IPS-15b (cell line): ENCODE results near the gene GRM4.

Source experiments
- H3K27me3 ChIP-seq: one replicate; pipeline ENCODE4 v1.6.1; 2013; ENCODE audit warnings: low read length; ENCODE audit not compliant: control insufficient read depth, insufficient read depth
- H3K36me3 ChIP-seq: one replicate; pipeline ENCODE4 v1.6.1; 2013; ENCODE audit warnings: low read length; ENCODE audit not compliant: control insufficient read depth, insufficient read depth
- H3K4me1 ChIP-seq: one replicate; pipeline ENCODE4 v1.6.1; 2013; ENCODE audit warnings: mild to moderate bottlenecking, low read length; ENCODE audit not compliant: control insufficient read depth, insufficient read depth
- H3K4me3 ChIP-seq: one replicate; pipeline ENCODE4 v1.5.1; 2013; ENCODE audit warnings: low read depth, low read length
- H3K9ac ChIP-seq: one replicate; pipeline ENCODE4 v1.6.1; 2013; ENCODE audit warnings: low read depth, mild to moderate bottlenecking, low read length
- H3K9me3 ChIP-seq: one replicate; pipeline ENCODE4 v1.6.1; 2013; ENCODE audit warnings: mild to moderate bottlenecking, low read length; ENCODE audit not compliant: control insufficient read depth, insufficient read depth

The GRM4 gene

DNA sequence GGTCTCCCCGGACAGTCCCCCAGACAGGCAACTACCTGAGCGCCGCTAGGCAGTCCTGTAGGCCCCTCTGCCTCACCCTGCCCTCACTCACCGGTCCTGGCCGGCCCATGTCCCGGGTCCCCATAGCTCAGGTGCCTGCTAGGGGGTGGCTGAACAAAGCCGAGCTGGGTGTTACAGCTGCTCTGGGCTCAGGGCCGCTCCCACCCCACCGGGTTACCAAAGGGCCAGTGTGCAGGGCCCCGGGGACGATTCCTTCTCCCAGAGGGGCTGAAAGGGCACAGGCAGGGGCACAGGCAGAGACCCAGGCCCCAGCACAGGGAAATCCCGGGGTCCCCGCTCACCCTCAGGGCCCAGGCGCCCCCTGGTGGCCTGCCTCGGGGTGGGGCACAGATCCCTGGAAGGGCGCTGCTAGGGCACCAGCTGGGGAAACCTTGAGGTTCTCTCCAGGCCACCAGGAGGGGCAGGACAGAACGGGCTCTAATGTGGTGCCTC lies 118.4 kb downstream of the GRM4 start:
- no peaks in the 10 kb centered on the region for H3K9me3 ChIP-seq
- no peaks in the 10 kb centered on the region for H3K36me3 ChIP-seq
- no peaks in the 10 kb centered on the region for H3K27me3 ChIP-seq
- no peak overlapping the region for H3K4me3 ChIP-seq
- H3K9ac ChIP-seq = no peak overlapping the region
- H3K4me1 ChIP-seq = no peaks in the 10 kb centered on the region

DNA sequence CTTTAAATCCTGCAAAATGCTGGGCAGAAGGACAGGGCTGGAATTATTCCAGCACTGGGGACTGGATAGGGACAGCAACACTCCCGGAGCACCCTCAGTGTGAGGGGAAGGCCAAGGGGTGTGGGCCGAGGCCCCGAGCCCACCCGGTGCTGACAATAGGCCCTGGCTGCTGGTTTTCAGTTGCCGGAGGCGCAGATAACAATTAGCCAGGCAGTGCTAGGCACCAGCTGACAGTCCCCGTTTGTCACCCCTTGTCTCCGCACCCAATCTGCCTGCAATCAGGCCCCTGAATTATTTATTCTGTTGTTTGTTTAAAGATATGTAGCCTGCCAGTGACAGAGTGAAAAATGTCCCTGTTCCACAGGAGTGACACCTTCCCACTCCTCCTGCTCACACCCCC lies 120.0 kb downstream of the GRM4 start:
- H3K36me3 ChIP-seq = no peaks in the 10 kb centered on the region
- H3K27me3 ChIP-seq = no peaks in the 10 kb centered on the region
- H3K9me3 ChIP-seq = no peaks in the 10 kb centered on the region
- H3K4me3 ChIP-seq = no peak overlapping the region
- H3K9ac ChIP-seq = no peak overlapping the region
- no peaks in the 10 kb centered on the region for H3K4me1 ChIP-seq

DNA sequence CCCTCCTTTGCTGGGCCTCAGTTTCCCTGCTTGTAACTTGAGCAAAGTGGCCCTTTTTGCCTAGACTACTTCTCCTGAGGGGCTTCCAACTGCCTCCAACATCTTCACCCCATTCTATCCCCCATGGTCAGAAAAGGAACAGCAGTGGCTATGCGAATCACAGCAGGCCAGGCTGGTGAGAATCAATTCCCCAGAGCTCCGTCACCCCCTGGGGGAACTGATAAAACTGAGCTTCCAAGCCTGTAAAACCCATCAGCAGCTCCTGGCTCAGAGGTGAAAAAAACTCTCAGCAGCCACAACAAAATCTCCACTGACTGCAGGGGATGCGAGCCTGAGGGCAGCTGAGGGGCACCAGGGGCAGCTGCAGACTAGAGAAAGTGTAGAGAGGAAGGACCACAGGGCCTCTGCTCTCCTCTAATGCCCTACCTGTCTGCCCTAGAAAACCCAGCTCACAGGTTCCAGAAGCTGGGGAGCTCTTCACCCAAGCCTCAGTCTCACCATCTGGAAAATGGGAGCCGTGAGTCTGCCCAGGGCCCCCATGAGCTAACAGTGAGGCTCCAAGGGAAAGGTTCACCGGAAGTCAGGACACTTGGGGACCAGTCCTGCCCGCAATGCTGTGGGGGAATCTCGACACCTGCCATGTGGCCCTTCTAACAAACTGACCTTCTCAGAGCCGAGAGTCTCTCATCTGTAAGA lies 120.6 kb downstream of the GRM4 start:
- H3K4me3 ChIP-seq = no peak overlapping the region
- no peaks in the 10 kb centered on the region for H3K9me3 ChIP-seq
- H3K4me1 ChIP-seq = no peaks in the 10 kb centered on the region
- no peak overlapping the region for H3K9ac ChIP-seq
- H3K27me3 ChIP-seq = no peaks in the 10 kb centered on the region
- no peaks in the 10 kb centered on the region for H3K36me3 ChIP-seq

DNA sequence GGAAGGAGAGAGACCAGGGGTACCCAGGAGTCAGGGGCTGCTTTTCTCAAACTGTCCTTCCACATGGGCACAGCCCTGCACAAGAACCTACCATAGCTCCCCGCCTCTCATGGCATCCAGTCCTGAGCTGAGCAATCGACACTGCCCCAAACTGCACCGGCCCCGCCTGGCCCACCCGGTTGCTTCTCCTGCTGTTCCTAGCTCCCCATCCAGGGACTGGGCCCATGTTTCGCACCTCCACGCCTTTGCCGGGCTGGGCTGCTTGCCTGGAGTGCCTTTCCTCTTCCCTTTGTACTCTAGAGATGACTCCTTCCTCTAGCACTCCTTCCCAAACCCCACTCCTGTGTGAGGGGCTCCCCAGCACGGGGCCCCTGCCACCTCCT lies 123.0 kb downstream of the GRM4 start:
- Histone ChIP-seq H3K4me1 (no peaks in the 10 kb centered on the region), H3K9ac (no peak overlapping the region), H3K36me3 (no peaks in the 10 kb centered on the region), H3K9me3 (no peaks in the 10 kb centered on the region), H3K4me3 (no peak overlapping the region), H3K27me3 (no peaks in the 10 kb centered on the region)

DNA sequence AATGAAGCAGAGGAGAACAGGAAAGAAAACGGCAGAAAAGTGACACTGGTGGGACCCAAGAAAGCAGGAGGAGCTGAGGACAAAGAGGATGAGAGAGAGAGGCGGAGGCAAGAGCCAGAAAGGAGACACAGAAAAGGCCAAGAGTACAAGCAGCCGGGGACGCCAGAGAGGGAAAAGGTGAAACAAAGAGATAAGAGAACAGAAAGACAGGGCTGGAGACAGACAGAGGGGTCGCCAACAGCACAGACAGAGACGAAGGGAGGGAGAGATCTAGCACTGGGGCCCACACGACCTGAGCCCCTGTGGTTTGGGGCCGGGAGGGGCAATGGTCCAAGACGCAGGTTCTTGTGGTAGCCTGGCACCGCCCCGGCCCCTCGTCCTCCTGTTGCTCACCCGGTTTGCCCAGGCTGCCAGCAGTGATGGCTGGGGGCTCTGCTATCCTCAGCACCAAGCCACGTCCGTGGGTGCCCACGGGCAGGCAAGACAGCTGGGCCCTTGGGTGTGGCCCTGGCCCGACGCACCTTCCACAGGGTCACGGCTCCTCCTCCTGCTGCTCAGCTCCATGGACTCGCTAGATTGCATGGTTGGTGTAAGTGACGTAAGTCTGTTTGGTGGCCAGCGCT lies 123.5 kb downstream of the GRM4 start:
- Histone ChIP-seq H3K27me3 (peaks cover 2% of the 10 kb centered on the region), H3K36me3 (no peaks in the 10 kb centered on the region), H3K4me3 (no peak overlapping the region), H3K9ac (no peak overlapping the region), H3K4me1 (no peaks in the 10 kb centered on the region), H3K9me3 (no peaks in the 10 kb centered on the region)

DNA sequence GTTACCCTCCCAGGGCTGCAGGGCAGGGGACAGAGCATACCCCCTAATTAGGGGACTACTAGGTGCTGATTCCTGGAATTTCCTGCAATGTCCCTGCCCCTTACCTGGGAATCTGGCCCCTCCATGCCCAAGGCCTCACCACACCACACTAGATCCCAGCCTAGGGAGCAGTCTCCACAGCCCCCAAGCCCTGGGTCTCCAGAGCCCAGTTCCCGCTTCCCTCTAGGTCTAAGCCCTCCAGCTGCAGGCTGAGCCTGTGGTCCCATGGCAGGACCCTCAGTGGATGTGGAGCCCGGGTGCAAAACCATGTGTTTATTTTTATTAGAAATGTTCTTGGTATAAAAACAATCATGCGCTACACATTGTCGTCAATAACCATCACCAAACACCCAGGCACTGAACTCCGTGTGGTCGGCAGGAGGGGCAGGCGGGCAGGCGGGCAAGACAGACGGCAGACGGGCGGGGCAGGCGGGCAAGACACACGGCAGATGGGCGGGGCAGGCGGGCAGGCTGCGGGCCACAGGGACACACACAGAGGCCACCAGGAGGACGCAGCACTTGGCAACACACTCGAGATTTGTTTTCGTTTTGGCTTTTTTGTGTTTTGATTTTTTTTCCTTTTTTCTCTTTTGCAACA lies 124.2 kb downstream of the GRM4 start:
- Histone ChIP-seq H3K9me3 (no peaks in the 10 kb centered on the region), H3K9ac (no peak overlapping the region), H3K36me3 (no peaks in the 10 kb centered on the region), H3K4me1 (no peaks in the 10 kb centered on the region), H3K4me3 (no peak overlapping the region), H3K27me3 (peaks cover 2% of the 10 kb centered on the region)

DNA sequence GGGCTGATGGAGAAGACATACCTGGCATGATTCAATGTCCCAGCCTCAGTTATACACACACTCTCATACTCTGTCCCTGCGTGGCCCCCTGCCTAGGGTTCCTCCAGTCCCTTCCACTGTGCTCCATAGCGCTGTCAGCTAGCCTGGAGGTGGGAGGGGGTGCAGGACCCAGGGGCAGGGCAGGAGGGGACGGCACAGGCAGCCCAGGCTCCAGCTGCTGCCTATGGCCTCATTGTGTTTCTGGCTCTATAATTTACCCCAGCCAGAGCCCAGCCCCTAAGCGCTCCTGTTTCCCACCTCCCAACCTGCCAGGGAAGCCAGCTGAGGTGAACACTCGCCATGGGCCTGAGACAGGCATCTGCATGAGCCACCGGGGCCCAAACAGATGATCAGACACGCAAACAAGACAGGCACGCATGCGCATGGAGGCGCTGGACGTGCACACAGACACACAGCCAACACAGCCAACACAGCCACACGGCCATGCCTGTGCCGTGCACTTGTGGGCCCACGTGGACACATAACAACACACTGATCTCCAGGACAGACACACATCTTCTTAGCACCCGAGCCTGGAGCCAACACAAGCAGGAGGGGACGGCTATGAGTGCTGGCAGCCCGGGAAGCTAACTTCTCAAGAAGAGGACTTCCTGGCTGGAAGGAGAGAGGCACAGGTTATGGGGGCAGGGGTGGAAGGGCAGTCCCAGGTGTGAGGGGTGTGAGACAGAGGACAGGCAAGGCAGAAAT lies 124.9 kb downstream of the GRM4 start:
- no peaks in the 10 kb centered on the region for H3K9me3 ChIP-seq
- H3K36me3 ChIP-seq = no peaks in the 10 kb centered on the region
- H3K4me3 ChIP-seq = no peak overlapping the region
- H3K4me1 ChIP-seq = peaks cover 2% of the 10 kb centered on the region
- no peak overlapping the region for H3K9ac ChIP-seq
- peaks cover 7% of the 10 kb centered on the region for H3K27me3 ChIP-seq

DNA sequence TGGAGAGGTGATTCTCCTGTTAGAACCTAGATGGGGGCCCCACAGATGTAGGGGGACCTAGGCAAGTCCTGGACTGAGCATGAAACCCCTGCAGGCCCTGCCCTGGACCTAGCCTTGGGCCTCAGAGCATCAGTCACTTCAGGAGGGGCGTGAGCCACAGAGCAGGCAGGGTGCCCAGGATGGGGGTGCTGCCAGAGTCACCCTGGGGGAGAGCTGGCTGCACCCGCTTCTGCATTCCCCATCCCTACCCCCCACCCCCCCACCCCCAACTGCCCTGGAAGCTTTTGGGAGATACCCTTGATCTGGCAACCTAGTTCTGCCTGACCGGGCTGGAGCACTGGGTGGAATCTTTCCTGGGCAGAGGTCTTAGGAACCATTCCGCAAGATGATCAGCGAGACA lies 125.6 kb downstream of the GRM4 start:
- Histone ChIP-seq H3K27me3 (peaks cover 13% of the 10 kb centered on the region), H3K9me3 (no peaks in the 10 kb centered on the region), H3K4me3 (no peak overlapping the region), H3K4me1 (peaks cover 7% of the 10 kb centered on the region), H3K36me3 (no peaks in the 10 kb centered on the region), H3K9ac (no peak overlapping the region)

DNA sequence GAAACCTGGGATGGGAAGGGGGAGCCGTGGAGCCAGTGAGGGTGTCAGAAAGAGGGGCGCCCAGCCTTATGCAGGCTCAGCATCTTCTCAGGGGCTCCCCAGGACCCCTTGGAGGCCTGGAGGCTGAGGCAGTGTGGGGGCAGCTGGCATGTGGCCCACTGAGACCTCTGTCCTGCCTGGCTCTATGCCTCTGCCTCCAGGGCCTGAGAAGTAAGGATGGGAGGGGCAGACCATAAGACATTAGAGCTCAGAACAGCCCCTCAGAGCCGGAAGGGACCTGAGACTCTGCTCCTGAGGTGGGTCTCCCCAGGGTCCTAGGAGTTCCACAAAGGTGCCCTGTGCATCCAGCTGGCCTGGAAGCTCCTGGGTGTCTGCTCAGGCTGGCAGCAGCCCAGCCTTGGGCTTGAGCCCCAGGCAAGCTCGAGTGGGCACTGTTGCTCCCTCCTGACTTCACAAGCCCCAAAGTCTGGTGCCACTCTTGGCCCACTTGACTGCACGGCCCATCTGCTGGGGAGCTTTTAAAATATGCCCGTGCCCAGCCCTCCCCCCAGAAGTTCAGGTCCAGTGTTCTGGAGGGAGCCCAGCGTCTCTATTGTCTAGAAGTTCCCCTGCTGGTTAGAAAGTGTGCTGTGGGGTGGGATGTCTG lies 126.8 kb downstream of the GRM4 start:
- no peak overlapping the region for H3K9ac ChIP-seq
- H3K27me3 ChIP-seq = peaks cover 24% of the 10 kb centered on the region
- H3K4me1 ChIP-seq = peaks cover 7% of the 10 kb centered on the region
- H3K36me3 ChIP-seq = no peaks in the 10 kb centered on the region
- H3K9me3 ChIP-seq = no peaks in the 10 kb centered on the region
- H3K4me3 ChIP-seq = no peak overlapping the region

DNA sequence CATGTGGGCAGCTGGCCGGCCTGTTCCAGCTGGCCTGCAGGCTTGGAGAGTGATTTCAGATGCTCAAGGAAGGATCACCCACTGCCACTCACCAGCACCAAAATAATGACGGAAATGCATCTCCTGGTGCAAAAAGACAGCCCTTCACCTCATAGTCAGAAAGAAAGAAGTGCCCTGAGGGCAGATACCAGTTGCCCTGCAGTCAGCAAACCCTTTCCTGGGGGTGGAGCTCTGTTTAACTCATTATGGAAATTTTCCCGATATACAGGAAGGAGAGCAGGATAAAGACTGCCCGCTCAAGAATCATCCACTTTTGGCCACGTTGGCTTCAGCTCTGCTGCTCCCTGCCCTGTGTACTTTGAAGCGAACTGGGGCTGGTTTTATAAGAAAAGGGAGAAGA lies 127.9 kb downstream of the GRM4 start:
- Histone ChIP-seq H3K4me3 (no peak overlapping the region), H3K27me3 (peaks cover 26% of the 10 kb centered on the region), H3K9ac (no peak overlapping the region), H3K4me1 (peaks cover 7% of the 10 kb centered on the region), H3K36me3 (no peaks in the 10 kb centered on the region), H3K9me3 (no peaks in the 10 kb centered on the region)

DNA sequence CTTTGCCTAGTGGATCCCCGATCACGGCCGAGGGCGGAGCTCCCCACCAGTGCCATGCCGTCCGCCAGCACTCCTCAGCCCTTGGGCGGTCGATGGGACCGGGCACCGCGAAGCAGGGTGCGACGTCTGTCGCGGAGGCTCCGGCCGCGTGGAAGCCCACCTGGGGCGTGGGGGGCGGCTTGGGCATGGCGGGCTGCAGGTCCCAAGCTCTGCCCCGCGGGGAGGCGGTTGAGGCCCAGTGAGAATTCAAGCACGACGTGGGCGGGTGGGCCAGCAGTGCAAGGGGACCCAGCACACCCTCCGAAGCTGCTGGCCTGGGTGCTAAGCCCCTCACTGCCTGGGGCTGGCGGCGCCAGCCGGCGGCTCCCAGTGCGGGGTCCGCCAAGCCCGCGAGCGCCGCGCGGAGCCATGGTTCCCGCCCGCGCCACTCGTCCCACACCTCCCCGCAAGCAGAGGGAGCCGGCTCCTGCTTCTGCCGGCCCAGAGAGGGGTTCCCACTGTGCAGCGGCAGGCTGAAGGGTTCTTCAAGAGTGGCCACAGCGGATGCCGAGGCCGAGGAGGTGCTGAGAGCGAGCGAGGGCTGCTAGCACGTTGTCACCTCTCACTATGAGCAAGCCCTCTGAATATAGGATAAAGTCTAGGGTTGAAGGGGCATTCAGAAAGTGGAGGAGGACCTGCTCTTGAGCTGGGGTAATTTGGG lies 128.6 kb downstream of the GRM4 start:
- no peaks in the 10 kb centered on the region for H3K9me3 ChIP-seq
- no peak overlapping the region for H3K4me3 ChIP-seq
- no peak overlapping the region for H3K9ac ChIP-seq
- peaks cover 7% of the 10 kb centered on the region for H3K4me1 ChIP-seq
- peaks cover 28% of the 10 kb centered on the region for H3K27me3 ChIP-seq
- no peaks in the 10 kb centered on the region for H3K36me3 ChIP-seq
